GM19452 (cell line): ENCODE data around the gene SLC9A9.

Source experiments
- ATAC-seq: cut with Tn5 transposase; IDR thresholded peaks from one replicate; pipeline ENCODE4 v1.9.1; 2021; ENCODE audit not compliant: unreplicated experiment

Gene SLC9A9

GRCh38 chr3:143343944-143344343 is 504.3 kb downstream of the SLC9A9 start:
- ATAC-seq = no peak

GRCh38 chr3:143343031-143343430 is 505.2 kb downstream of the SLC9A9 start:
- ATAC-seq = no peak

GRCh38 chr3:143339451-143339850 is 508.8 kb downstream of the SLC9A9 start:
- no peak for ATAC-seq

- ATAC-seq = no peak
Observed at GRCh38 chr3:143337387-143337786, 510.9 kb downstream of the SLC9A9 start.

- no peak for ATAC-seq
Observed at GRCh38 chr3:143334231-143334630, 514.0 kb downstream of the SLC9A9 start.

GRCh38 chr3:143333367-143333766 is 514.9 kb downstream of the SLC9A9 start:
- no peak for ATAC-seq

GRCh38 chr3:143332026-143332425 is 516.2 kb downstream of the SLC9A9 start:
- no peak for ATAC-seq

GRCh38 chr3:143331350-143331749 is 516.9 kb downstream of the SLC9A9 start:
- no peak for ATAC-seq

- no peak for ATAC-seq
Observed at GRCh38 chr3:143330296-143330868, 517.9 kb downstream of the SLC9A9 start.

- ATAC-seq = no peak
Observed at GRCh38 chr3:143329567-143330211, 518.6 kb downstream of the SLC9A9 start.

GRCh38 chr3:143328451-143328850 is 519.8 kb downstream of the SLC9A9 start:
- no peak for ATAC-seq

GRCh38 chr3:143326983-143327778 is 521.1 kb downstream of the SLC9A9 start:
- ATAC-seq = no peak

- no peak for ATAC-seq
Observed at GRCh38 chr3:143321058-143321769, 527.1 kb downstream of the SLC9A9 start.

GRCh38 chr3:143315766-143316165 is 532.5 kb downstream of the SLC9A9 start:
- no peak for ATAC-seq

- ATAC-seq = no peak
Observed at GRCh38 chr3:143314251-143315093, 533.8 kb downstream of the SLC9A9 start.

- no peak for ATAC-seq
Observed at GRCh38 chr3:143313893-143314188, 534.4 kb downstream of the SLC9A9 start.

GRCh38 chr3:143313025-143313892 is 535.0 kb downstream of the SLC9A9 start:
- ATAC-seq = no peak

GRCh38 chr3:143311096-143311495 is 537.2 kb downstream of the SLC9A9 start:
- ATAC-seq = no peak

GRCh38 chr3:143309705-143310104 is 538.6 kb downstream of the SLC9A9 start:
- ATAC-seq = no peak

GRCh38 chr3:143307613-143308183 is 540.6 kb downstream of the SLC9A9 start:
- ATAC-seq = no peak
